Large intestine (tissue), 12 donors: ENCODE measurements around the gene TERT. TPM values are rescaled to one million over a fixed set of nuclear protein-coding genes. Genes with fewer than 3 reads are reported as not detected.
"Not testable (repeated sequence)": the region's sequence is repeated elsewhere in the genome, so short reads cannot be mapped to it uniquely, and the experiment has no call there.

Experiments used
- DNase-seq, 2 donors: peaks; one replicate each; pipeline versions ENCODE4 v3.0.0 to v3.0.0-alpha.2; 2013
- H3K27ac ChIP-seq: one replicate; pipeline ENCODE4 v1.5.1; 2013; ENCODE audit warnings: low read length
- H3K27me3 ChIP-seq: 2 replicates; pipeline ENCODE4 v1.6.1; 2013; ENCODE audit warnings: low read length; ENCODE audit not compliant: control insufficient read depth, insufficient read depth
- H3K36me3 ChIP-seq: 2 replicates; pipeline ENCODE4 v1.6.1; 2013; ENCODE audit warnings: low read length; ENCODE audit not compliant: control insufficient read depth, insufficient read depth
- H3K4me1 ChIP-seq: one replicate; pipeline ENCODE4 v1.6.1; 2013; ENCODE audit warnings: low read length; ENCODE audit not compliant: control insufficient read depth, insufficient read depth
- H3K4me3 ChIP-seq: one replicate; pipeline ENCODE4 v1.5.1; 2013; ENCODE audit warnings: low read length
- H3K9me3 ChIP-seq: one replicate; pipeline ENCODE4 v1.6.1; 2013; ENCODE audit warnings: mild to moderate bottlenecking, low read depth, low read length, moderate library complexity; ENCODE audit not compliant: control insufficient read depth
- WGBS: methylation state at CpG from one replicate; pipeline ENCODE4 v1.1.5; 2013; ENCODE audit warnings: low lambda C conversion rate; ENCODE audit not compliant: insufficient coverage; 5-methylcytosine and 5-hydroxymethylcytosine counted together
- long read RNA-seq, 11 donors: transcript quantifications; one replicate each; lab custom pipeline, GENCODE V29; 2026
- polyA plus RNA-seq: library from polyadenylated mRNA; unstranded; fragments of 120-200 nt; gene quantifications from one replicate; pipeline ENCODE4 v1.2.1, GENCODE V29; 2013

Gene TERT
- polyA plus RNA-seq, result 4.0 TPM
- long read RNA-seq, donor 1, result 0 reads
- long read RNA-seq, donor 2, result 0 reads
- long read RNA-seq, donor 3, partial matches to known transcripts, result 7 of 12 reads
- long read RNA-seq, donor 3, other reads (novel, unspliced or antisense), result 5 of 12 reads
- long read RNA-seq, donor 4, result 0 reads
- long read RNA-seq, donor 5, result 0 reads
- long read RNA-seq, donor 6, partial matches to known transcripts, result 55 of 76 reads
- long read RNA-seq, donor 6, other reads (novel, unspliced or antisense), result 21 of 76 reads
- long read RNA-seq, donor 7, result 0 reads
- long read RNA-seq, donor 8, partial matches to known transcripts, result 5 of 5 reads
- long read RNA-seq, donor 8, other reads (novel, unspliced or antisense), result 0 of 5 reads
- long read RNA-seq, donor 9, result 0 reads
- long read RNA-seq, donor 10, partial matches to known transcripts, result 7 of 15 reads
- long read RNA-seq, donor 10, other reads (novel, unspliced or antisense), result 8 of 15 reads
- long read RNA-seq, donor 11, result 0 reads

DNA sequence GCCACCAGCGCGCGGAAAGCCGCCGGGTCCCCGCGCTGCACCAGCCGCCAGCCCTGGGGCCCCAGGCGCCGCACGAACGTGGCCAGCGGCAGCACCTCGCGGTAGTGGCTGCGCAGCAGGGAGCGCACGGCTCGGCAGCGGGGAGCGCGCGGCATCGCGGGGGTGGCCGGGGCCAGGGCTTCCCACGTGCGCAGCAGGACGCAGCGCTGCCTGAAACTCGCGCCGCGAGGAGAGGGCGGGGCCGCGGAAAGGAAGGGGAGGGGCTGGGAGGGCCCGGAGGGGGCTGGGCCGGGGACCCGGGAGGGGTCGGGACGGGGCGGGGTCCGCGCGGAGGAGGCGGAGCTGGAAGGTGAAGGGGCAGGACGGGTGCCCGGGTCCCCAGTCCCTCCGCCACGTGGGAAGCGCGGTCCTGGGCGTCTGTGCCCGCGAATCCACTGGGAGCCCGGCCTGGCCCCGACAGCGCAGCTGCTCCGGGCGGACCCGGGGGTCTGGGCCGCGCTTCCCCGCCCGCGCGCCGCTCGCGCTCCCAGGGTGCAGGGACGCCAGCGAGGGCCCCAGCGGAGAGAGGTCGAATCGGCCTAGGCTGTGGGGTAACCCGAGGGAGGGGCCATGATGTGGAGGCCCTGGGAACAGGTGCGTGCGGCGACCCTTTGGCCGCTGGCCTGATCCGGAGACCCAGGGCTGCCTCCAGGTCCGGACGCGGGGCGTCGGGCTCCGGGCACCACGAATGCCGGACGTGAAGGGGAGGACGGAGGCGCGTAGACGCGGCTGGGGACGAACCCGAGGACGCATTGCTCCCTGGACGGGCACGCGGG, at the start of gene TERT:
TSS of gene TERT (minus strand) at position 234 of the 815 bp plus-strand sequence. CDS start at position 155, 79 bp downstream.
- H3K36me3 ChIP-seq, result no peaks in the 10 kb centered on the region
- H3K4me3 ChIP-seq, result peak within 1 kb of the TSS; percentile 16
- DNase-seq, result peak in 1 of 2 donors; percentile 58
- H3K9me3 ChIP-seq, result peaks cover 6% of the 10 kb centered on the region
- H3K27ac ChIP-seq, result no peak within 1 kb of the TSS
- WGBS, result no CpG with 5 or more reads among the region's 102 CpGs
- peaks cover 24% of the 10 kb centered on the region for H3K27me3 ChIP-seq
- H3K4me1 ChIP-seq, result peaks cover 9% of the 10 kb centered on the region

GRCh38 chr5:1343931-1344901, 49.3 kb upstream of the TERT start:
- Histone ChIP-seq H3K36me3 (peaks cover 34% of the 10 kb centered on the region), H3K27ac (no peak overlapping the region), H3K27me3 (no peaks in the 10 kb centered on the region), H3K4me1 (no peaks in the 10 kb centered on the region), H3K9me3 (no peaks in the 10 kb centered on the region), H3K4me3 (peak overlapping the region; percentile 51)
- peak in 1 of 2 donors; percentile 26 for DNase-seq
- no CpG with 5 or more reads among the region's 61 CpGs for WGBS

DNA sequence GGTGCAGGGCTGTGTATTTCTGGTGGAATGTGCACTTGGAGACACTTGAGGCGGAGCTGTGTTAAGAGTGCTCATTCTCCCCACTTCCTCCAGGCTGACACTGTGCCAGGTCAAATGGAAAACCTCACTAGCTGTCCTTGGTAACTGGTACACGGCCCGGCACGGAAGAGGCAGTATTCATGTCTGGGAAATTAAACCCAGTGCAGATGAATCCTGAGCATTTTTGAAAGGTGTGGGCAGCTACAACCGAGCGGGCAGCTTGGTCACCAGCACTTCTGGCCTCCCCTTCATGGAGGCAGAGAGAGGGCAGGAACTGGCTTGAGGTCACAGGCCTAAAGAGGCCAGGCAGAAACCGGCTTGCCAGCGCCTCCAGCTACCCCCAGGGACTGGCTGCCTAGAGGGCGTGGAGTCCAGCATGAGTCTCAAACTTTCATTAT, 48.5 kb upstream of the TERT start:
- Histone ChIP-seq H3K36me3 (peaks cover 41% of the 10 kb centered on the region), H3K4me1 (peaks cover 5% of the 10 kb centered on the region), H3K4me3 (no peak overlapping the region), H3K27me3 (no peaks in the 10 kb centered on the region), H3K9me3 (no peaks in the 10 kb centered on the region), H3K27ac (no peak overlapping the region)
- no peak for DNase-seq
- no CpG with 5 or more reads among the region's 9 CpGs for WGBS

DNA sequence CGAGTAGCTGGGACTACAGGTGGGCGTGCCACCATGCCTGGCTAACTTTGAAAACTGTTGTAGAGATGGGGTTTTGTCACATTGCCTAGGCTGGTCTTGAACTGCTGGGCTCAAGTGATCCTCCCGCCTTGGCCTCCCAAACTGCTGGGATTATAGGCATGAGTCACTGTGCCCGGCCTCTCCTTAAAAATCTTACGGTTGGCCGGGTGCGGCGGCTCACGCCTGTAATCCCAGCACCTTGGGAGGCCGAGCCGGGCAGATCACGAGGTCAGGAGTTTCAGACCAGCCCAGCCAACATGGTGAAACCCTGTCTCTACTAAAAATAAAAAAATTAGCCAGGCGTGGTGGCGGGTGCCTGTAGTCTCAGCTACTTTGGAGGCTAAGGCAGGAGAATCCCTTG, 47.8 kb upstream of the TERT start:
- not testable (repeated sequence) for H3K27me3 ChIP-seq, DNase-seq, H3K4me3 ChIP-seq, H3K9me3 ChIP-seq, H3K27ac ChIP-seq
- 60% methylated on average over 1 of the region's 14 CpGs for WGBS
- Histone ChIP-seq H3K4me1 (peaks cover 11% of the 10 kb centered on the region), H3K36me3 (peaks cover 47% of the 10 kb centered on the region)

DNA sequence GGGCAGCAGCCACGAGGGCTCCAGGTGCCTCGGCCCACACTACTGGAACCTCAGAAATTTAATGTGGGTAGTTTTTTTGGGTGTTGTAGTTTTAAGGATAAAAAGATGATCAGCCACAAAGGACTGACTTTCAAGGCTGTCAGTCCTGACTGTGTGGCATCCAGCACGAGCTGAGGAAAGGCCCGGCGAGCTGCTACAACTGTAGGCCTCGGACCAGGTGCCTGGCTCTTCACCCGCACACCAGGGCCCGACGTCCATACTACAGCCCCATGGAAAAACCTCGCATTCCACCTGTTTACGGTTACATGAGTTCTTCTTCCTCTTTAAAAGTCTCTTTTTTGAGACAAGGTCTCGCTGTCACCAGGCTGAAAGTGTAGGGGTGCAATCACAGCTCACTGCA, 47.4 kb upstream of the TERT start:
- Histone ChIP-seq H3K4me1 (peaks cover 15% of the 10 kb centered on the region), H3K36me3 (peaks cover 51% of the 10 kb centered on the region), H3K4me3 (no peak overlapping the region), H3K27me3 (no peaks in the 10 kb centered on the region), H3K9me3 (no peaks in the 10 kb centered on the region), H3K27ac (no peak overlapping the region)
- DNase-seq, result no peak
- WGBS, result no CpG with 5 or more reads among the region's 12 CpGs

DNA sequence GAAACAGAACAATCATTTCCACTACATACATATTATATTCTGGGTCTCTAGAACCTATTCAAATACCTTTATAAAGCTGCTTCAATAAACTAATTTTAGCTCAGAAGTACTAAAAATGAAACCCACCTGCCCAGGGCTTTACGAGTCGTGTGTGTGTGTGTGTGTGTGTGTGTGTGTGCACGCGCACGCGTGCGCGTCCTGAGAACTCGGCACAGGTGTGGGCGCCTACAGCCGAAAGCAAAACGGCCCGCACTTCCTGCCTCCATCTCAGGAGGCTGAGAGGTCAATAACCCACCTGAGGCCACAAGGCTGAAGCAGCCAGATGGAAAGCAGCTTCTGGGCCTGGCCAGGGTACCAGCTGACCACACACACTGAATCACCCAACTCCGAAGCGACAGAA, 47.0 kb upstream of the TERT start:
- Histone ChIP-seq H3K4me1 (peaks cover 17% of the 10 kb centered on the region), H3K9me3 (no peaks in the 10 kb centered on the region), H3K27me3 (no peaks in the 10 kb centered on the region), H3K4me3 (no peak overlapping the region), H3K36me3 (peaks cover 52% of the 10 kb centered on the region), H3K27ac (no peak overlapping the region)
- WGBS, result no CpG with 5 or more reads among the region's 15 CpGs
- DNase-seq, result no peak

DNA sequence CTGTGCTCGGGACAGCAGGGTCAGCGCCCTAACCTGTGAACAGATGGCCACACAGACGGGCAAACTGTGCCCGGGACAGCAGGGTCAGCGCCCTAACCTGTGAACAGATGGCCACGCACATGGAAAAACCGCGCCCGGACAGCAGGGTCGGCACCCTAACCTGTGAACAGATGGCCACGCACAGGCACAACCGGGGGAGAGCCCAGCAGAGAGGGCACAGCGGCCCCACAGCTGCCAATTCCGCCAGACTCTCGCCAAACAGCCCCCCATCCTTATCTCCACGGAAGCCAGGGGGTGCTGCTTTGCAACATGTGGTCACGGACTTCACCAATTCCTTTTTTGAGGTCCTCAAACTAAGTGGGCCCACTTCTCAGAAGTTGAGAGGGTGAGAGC, 44.9 kb upstream of the TERT start:
- no CpG with 5 or more reads among the region's 17 CpGs for WGBS
- peaks cover 35% of the 10 kb centered on the region for H3K4me1 ChIP-seq
- H3K9me3 ChIP-seq, DNase-seq, H3K27me3 ChIP-seq, H3K4me3 ChIP-seq, H3K27ac ChIP-seq: not testable (repeated sequence)
- H3K36me3 ChIP-seq, result peaks cover 71% of the 10 kb centered on the region

GRCh38 chr5:1339139-1339817, 44.4 kb upstream of the TERT start:
- DNase-seq, H3K9me3 ChIP-seq, H3K4me3 ChIP-seq, H3K27ac ChIP-seq, H3K27me3 ChIP-seq: not testable (repeated sequence)
- H3K4me1 ChIP-seq, result peaks cover 35% of the 10 kb centered on the region
- WGBS, result no CpG with 5 or more reads among the region's 34 CpGs
- H3K36me3 ChIP-seq, result peaks cover 76% of the 10 kb centered on the region

DNA sequence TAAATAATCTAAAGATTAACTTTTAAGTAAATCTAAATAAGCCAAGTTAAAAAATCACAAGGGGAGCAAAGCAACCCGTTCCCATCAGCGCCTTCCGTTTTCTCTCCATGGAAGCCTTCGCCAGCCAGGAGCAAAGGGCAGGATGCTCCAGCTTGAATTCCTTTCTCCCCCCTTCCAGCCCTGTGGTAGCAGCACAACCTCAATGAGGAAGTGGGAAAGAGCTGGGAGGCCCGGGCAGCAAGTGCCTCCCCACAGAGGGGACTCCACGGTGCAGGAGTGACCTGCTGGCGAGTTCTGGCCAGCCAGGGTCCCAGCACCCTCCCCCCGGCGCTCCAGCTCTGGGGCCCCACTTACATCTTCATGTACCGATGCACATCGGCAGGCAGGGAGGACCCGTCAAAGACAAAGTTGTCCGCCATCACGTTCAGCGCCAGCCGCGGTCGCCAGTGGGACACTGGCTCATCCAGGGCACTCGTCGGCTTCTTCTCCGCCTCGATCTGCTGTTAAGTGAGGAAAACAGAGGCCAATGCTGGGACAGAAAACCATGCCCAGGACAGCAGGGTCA, 43.7 kb upstream of the TERT start:
- DNase-seq, result no peak
- no CpG with 5 or more reads among the region's 22 CpGs for WGBS
- Histone ChIP-seq H3K36me3 (peaks cover 83% of the 10 kb centered on the region), H3K4me3 (no peak overlapping the region), H3K27me3 (no peaks in the 10 kb centered on the region), H3K4me1 (peaks cover 35% of the 10 kb centered on the region), H3K27ac (no peak overlapping the region), H3K9me3 (no peaks in the 10 kb centered on the region)
